Large intestine (tissue), 3 donors: ENCODE results near the gene CIBAR2. TPM values are rescaled to one million over a fixed set of nuclear protein-coding genes. Genes with fewer than 3 reads are reported as not detected.
"Not testable (repeated sequence)": the region's sequence is repeated elsewhere in the genome, so short reads cannot be mapped to it uniquely, and the experiment has no call there.

Source experiments
- DNase-seq, 2 donors: peaks; one replicate each; pipeline versions ENCODE4 v3.0.0 to v3.0.0-alpha.2; 2013
- H3K27ac ChIP-seq: one replicate; pipeline ENCODE4 v1.5.1; 2013; ENCODE audit warnings: low read length
- H3K27me3 ChIP-seq: 2 replicates; pipeline ENCODE4 v1.6.1; 2013; ENCODE audit warnings: low read length; ENCODE audit not compliant: control insufficient read depth, insufficient read depth
- H3K36me3 ChIP-seq: 2 replicates; pipeline ENCODE4 v1.6.1; 2013; ENCODE audit warnings: low read length; ENCODE audit not compliant: control insufficient read depth, insufficient read depth
- H3K4me1 ChIP-seq: one replicate; pipeline ENCODE4 v1.6.1; 2013; ENCODE audit warnings: low read length; ENCODE audit not compliant: control insufficient read depth, insufficient read depth
- H3K4me3 ChIP-seq: one replicate; pipeline ENCODE4 v1.5.1; 2013; ENCODE audit warnings: low read length
- H3K9me3 ChIP-seq: one replicate; pipeline ENCODE4 v1.6.1; 2013; ENCODE audit warnings: mild to moderate bottlenecking, low read depth, low read length, moderate library complexity; ENCODE audit not compliant: control insufficient read depth
- WGBS: methylation state at CpG from one replicate; pipeline ENCODE4 v1.1.5; 2013; ENCODE audit warnings: low lambda C conversion rate; ENCODE audit not compliant: insufficient coverage; 5-methylcytosine and 5-hydroxymethylcytosine counted together
- polyA plus RNA-seq: library from polyadenylated mRNA; unstranded; fragments of 120-200 nt; gene quantifications from one replicate; pipeline ENCODE4 v1.2.1, GENCODE V29; 2013

CIBAR2 gene
- polyA plus RNA-seq, 1 donor, result 0.30 TPM

GRCh38 chr16:85062845-85063244 is 49.4 kb downstream of the CIBAR2 start:
- H3K4me3 ChIP-seq, result no peak overlapping the region
- no peaks in the 10 kb centered on the region for H3K27me3 ChIP-seq
- no peaks in the 10 kb centered on the region for H3K9me3 ChIP-seq
- no peak for DNase-seq
- no CpG with 5 or more reads among the region's 11 CpGs for WGBS
- peaks cover 8% of the 10 kb centered on the region for H3K36me3 ChIP-seq
- H3K4me1 ChIP-seq, result no peaks in the 10 kb centered on the region
- no peak overlapping the region for H3K27ac ChIP-seq

GRCh38 chr16:85062323-85062722 is 49.9 kb downstream of the CIBAR2 start:
- Histone ChIP-seq H3K9me3 (no peaks in the 10 kb centered on the region), H3K27ac (no peak overlapping the region), H3K4me3 (no peak overlapping the region), H3K27me3 (no peaks in the 10 kb centered on the region), H3K4me1 (no peaks in the 10 kb centered on the region), H3K36me3 (peaks cover 5% of the 10 kb centered on the region)
- no peak for DNase-seq
- no CpG with 5 or more reads among the region's 9 CpGs for WGBS

DNA sequence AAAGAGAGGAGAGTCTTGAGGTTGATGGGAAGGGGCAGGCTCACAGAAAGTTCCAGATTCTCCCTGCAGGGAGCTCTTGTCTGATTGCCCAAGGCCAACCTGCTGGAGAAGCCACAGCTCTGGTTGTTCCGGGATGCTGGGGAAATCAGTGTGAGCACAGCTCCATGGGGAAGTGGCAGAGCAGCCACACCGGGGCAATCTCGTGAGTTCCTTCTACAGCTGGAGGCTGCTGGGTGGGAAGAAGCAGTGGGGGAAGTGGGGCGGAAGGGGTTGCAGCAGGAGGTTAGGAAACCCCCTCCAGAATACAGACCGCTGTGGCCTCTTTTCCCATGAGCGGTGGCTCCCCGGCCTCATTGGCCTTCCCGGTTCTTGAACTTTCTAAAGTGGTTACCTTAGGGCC is 50.7 kb downstream of the CIBAR2 start:
- Histone ChIP-seq H3K36me3 (no peaks in the 10 kb centered on the region), H3K27ac (no peak overlapping the region), H3K4me1 (peaks cover 2% of the 10 kb centered on the region), H3K9me3 (no peaks in the 10 kb centered on the region), H3K4me3 (no peak overlapping the region), H3K27me3 (no peaks in the 10 kb centered on the region)
- DNase-seq, result no peak
- no CpG with 5 or more reads among the region's 8 CpGs for WGBS

GRCh38 chr16:85058909-85059308 is 53.4 kb downstream of the CIBAR2 start:
- H3K4me3 ChIP-seq, result no peak overlapping the region
- no peaks in the 10 kb centered on the region for H3K9me3 ChIP-seq
- no peak for DNase-seq
- WGBS, result no CpG with 5 or more reads among the region's 4 CpGs
- H3K4me1 ChIP-seq, result peaks cover 2% of the 10 kb centered on the region
- no peaks in the 10 kb centered on the region for H3K36me3 ChIP-seq
- H3K27me3 ChIP-seq, result no peaks in the 10 kb centered on the region
- H3K27ac ChIP-seq, result no peak overlapping the region

DNA sequence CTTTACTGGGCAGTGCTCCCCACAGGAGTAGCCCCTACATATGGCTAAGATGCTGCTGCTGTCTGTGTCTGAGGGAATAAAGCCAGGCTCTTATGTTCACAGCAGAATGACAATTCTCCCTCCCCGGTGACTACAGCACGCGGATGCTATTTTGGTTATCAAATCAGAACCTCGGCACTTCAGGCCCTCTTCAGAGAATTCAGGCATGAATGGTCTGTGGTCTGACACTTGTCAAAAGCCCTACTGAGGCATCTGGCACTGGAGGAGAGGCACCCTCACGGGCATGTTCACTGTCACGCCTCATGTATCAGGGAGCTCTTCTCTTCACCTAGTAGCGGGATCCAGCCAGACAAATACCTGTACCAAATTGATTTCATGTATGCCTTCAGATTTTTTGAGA is 54.3 kb downstream of the CIBAR2 start:
- WGBS, result no CpG with 5 or more reads among the region's 7 CpGs

DNA sequence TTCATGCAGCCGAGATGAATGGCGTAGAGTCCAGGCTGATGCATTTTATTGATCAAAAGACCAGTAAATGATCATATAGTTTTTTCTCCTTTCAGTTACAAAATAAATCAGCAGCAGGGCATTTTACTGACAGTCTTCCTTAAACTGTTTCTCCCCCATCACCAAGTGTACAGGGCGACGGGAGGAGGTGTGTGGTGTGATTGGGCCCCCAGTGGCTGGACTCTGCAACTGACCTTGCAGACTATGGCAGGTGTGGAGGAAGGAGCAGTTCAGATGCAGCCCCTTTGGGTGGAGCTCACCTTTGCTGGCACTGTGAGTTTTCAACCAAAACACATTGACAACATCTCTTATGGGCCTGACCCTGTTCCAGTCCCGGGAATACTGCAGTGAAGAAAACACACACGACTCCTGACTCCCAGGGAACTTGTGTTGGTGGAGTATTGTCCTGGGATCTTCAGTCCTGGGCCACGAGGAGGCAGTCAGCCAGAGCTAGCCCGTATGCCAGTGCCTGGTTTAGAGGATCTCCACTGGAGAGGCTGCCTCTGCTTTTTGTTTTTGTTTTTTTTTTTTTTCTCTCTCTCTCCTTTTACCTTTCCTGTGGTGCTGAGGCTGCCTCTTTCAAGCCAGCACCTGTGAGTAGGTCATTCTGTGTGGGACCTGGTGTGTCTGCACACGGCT is 54.9 kb downstream of the CIBAR2 start:
- H3K4me1 ChIP-seq, result peaks cover 2% of the 10 kb centered on the region
- WGBS, result no CpG with 5 or more reads among the region's 9 CpGs

More for the DNA sequence above, 54.3 kb downstream of the CIBAR2 start:
- no peak overlapping the region for H3K4me3 ChIP-seq
- DNase-seq, result no peak
- H3K9me3 ChIP-seq, result no peaks in the 10 kb centered on the region
- H3K27ac ChIP-seq, result no peak overlapping the region
- peaks cover 2% of the 10 kb centered on the region for H3K4me1 ChIP-seq
- H3K36me3 ChIP-seq, result no peaks in the 10 kb centered on the region
- H3K27me3 ChIP-seq, result no peaks in the 10 kb centered on the region

GRCh38 chr16:85056211-85056748 is 56.0 kb downstream of the CIBAR2 start:
- no CpG with 5 or more reads among the region's 16 CpGs for WGBS
- DNase-seq, result no peak
- Histone ChIP-seq H3K36me3 (no peaks in the 10 kb centered on the region), H3K4me1 (peaks cover 5% of the 10 kb centered on the region), H3K27ac (peak overlapping the region; percentile 5), H3K4me3 (no peak overlapping the region), H3K27me3 (no peaks in the 10 kb centered on the region), H3K9me3 (no peaks in the 10 kb centered on the region)

More for the DNA sequence above, 54.9 kb downstream of the CIBAR2 start:
- no peak overlapping the region for H3K4me3 ChIP-seq
- no peaks in the 10 kb centered on the region for H3K9me3 ChIP-seq
- no peak overlapping the region for H3K27ac ChIP-seq
- H3K36me3 ChIP-seq, result no peaks in the 10 kb centered on the region
- H3K27me3 ChIP-seq, result no peaks in the 10 kb centered on the region
- no peak for DNase-seq

DNA sequence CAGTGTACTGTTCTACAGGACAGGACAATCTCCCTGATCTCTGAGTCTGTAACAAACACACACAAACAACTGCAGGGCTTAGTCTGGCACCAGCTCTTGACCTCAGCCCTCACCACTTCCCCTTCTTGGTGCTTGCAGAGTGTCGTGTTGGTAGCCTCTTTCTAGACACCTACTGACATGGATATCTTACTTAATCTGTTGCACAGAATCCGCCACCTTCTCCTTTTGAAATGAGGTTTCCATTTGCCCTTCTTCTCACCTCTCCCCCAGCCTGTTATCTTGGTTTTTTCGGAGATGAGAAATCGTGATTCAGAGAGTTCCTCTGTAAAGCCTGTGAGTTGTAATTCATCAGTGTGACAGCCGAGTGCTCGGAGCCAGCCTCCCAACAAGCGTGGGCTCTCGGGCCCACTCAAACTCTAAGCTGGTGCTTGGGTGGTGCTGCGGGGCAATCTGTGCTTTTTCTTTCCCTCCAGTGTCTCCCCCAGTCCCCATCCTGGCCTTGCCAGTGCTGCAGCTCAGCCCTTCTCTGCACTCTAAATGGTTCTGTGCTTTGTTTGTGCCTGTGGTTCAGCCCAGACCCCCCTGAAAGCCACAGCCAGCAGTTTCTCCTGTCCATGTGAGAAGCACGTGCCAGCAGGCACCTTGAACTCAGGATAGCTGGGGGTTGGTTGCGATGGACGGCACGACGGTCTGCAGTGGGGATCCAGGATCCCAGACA is 56.6 kb downstream of the CIBAR2 start:
- Histone ChIP-seq H3K9me3 (no peaks in the 10 kb centered on the region), H3K4me1 (peaks cover 11% of the 10 kb centered on the region), H3K27me3 (no peaks in the 10 kb centered on the region), H3K4me3 (no peak overlapping the region), H3K27ac (peak overlapping the region; percentile 5), H3K36me3 (no peaks in the 10 kb centered on the region)
- peak; percentile 29 to 37 for DNase-seq
- no CpG with 5 or more reads among the region's 14 CpGs for WGBS

DNA sequence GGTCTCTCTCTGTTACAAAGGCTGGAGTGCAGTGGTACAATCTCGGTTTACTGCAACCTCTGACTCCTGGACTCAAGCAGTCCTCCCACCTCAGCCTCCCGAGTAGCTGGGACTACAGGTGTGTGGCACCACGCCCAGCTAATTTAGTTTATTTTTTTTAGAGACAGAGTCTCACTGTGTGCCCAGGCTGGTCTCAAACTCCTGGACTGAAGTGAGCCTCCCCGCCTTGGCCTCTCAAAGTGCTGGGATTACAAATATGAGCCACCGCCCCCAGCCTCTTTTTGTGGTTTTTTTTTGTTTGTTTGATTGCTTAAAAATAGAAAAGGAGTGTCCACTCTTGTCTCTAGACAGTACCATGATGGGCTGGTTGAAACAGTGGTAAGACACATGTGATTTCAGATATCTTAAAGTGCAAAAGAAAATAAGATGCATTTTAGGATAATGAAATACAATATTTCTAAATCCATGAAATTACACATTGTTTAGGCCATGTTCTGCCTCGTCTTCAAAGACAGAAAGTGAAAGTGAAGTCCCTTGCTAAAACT is 57.3 kb downstream of the CIBAR2 start:
- Histone ChIP-seq H3K27ac (peak overlapping the region; percentile 5), H3K36me3 (no peaks in the 10 kb centered on the region), H3K9me3 (no peaks in the 10 kb centered on the region), H3K27me3 (no peaks in the 10 kb centered on the region), H3K4me1 (peaks cover 16% of the 10 kb centered on the region), H3K4me3 (no peak overlapping the region)
- DNase-seq, result no peak
- WGBS, result no CpG with 5 or more reads among the region's 6 CpGs

GRCh38 chr16:85054321-85054720 is 58.0 kb downstream of the CIBAR2 start:
- WGBS, result 100% methylated on average over 1 of the region's 3 CpGs
- DNase-seq, result not testable (repeated sequence)
- H3K4me1 ChIP-seq, result peaks cover 16% of the 10 kb centered on the region

More at GRCh38 chr16:85054321-85054720, 58.0 kb downstream of the CIBAR2 start:
- H3K27me3 ChIP-seq, H3K27ac ChIP-seq, H3K36me3 ChIP-seq, H3K9me3 ChIP-seq, H3K4me3 ChIP-seq: not testable (repeated sequence)
